ENCODE measurements around the gene OLFML2A.

OLFML2A gene

DNA sequence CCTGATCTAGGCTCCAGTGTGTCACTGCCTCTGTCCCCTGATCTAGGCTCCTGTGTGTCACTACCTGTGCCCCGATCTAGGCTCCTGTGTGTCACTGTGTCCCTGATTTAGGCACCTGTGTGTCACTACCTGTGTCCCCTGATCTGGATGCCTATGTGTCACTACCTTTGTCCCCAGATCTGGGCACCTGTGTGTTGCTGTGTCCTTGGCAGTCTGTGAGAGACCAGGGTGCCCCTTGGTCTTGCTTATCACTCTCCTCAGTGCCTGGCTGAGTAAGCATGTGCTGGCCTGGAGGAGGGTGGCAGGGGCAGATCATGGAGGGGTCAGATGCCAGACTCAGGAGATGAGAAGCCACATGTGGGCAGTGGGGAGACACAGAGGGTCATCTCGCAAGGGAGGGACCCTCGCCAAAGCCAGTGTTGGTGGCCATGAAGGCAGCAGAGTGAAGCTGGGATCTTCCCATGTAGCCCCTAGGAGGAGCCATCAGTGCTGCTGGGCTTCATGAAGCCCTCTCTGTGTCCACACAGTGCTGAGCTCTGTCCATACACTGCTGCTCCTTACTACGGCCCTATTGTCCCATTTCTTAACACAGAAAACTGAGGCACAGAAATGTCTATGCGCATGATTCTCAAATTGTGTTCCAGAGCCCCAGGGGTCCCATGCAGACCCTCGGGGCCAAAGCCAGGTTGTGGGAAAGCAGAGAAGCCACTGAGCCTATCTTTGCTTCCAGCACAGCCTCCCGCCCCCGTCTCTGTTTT lies 15.5 kb downstream of the OLFML2A start:
- DNase-seq (ENCODE audit: low spot score) = no peak
- TF ChIP-seq, protein P1, sequence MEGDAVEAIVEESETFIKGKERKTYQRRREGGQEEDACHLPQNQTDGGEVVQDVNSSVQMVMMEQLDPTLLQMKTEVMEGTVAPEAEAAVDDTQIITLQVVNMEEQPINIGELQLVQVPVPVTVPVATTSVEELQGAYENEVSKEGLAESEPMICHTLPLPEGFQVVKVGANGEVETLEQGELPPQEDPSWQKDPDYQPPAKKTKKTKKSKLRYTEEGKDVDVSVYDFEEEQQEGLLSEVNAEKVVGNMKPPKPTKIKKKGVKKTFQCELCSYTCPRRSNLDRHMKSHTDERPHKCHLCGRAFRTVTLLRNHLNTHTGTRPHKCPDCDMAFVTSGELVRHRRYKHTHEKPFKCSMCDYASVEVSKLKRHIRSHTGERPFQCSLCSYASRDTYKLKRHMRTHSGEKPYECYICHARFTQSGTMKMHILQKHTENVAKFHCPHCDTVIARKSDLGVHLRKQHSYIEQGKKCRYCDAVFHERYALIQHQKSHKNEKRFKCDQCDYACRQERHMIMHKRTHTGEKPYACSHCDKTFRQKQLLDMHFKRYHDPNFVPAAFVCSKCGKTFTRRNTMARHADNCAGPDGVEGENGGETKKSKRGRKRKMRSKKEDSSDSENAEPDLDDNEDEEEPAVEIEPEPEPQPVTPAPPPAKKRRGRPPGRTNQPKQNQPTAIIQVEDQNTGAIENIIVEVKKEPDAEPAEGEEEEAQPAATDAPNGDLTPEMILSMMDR (IDR thresholded peaks at IDR 0.05; ENCODE audit: extremely low read depth, missing control alignments) = no peak

DNA sequence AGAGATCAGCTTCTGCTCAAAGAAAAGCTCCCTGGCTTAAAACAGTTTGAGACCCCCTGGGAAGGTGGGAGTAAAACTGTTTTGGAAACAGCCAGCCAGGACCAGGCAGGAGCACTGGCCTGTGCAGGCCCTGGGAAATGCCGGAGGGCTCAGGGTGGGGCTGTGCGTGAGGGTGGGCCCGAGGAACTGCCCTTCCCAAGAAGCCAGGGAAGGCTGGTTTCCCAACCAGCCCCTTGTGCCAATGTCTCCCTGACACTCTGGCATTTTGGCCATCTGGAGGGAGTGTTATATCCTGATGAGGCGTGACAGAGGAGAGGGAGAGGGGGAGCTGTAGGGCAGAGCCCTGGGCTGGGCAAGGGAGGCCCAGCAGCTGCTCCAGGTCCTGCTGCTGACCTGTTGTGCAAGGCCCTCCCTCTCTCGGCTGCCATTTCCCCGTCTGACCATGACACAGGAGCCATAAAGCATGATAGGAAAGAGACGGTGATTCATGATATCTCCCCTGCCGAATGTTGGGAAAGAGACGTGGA lies 16.1 kb downstream of the OLFML2A start:
- no peak for DNase-seq (ENCODE audit: low spot score)
- TF ChIP-seq, protein P1 (IDR thresholded peaks at IDR 0.05; ENCODE audit: extremely low read depth, missing control alignments) = no peak

DNA sequence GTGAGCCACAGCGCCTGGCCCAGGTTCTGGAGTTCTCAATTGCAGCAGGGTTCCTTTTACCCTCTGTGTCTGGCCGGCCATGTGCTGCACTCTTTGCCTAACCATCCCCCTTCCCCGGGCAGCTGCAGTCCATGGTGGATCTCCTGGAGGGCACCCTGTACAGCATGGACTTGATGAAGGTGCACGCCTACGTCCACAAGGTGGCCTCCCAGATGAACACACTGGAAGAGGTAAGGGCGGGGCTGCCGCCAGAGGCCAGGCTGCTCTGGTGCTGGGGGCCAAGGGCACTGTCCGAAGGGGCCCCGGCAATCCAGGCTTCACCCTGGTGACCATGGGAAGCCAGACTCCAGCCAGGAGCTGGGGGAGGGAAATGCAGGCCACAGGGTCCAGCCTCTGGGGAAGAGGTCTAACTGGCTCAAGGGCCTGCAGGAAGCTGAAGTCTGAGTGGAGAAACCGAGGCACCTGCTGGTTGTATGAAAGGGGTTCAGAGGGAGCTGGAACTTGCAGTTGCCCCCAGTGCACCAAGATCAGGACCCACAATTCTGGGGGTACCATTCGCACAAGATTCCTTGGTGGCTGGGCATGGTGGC lies 18.1 kb downstream of the OLFML2A start:
- TF ChIP-seq, protein P1 (IDR thresholded peaks at IDR 0.05; ENCODE audit: extremely low read depth, missing control alignments) = no peak
- no peak for DNase-seq (ENCODE audit: low spot score)

DNA sequence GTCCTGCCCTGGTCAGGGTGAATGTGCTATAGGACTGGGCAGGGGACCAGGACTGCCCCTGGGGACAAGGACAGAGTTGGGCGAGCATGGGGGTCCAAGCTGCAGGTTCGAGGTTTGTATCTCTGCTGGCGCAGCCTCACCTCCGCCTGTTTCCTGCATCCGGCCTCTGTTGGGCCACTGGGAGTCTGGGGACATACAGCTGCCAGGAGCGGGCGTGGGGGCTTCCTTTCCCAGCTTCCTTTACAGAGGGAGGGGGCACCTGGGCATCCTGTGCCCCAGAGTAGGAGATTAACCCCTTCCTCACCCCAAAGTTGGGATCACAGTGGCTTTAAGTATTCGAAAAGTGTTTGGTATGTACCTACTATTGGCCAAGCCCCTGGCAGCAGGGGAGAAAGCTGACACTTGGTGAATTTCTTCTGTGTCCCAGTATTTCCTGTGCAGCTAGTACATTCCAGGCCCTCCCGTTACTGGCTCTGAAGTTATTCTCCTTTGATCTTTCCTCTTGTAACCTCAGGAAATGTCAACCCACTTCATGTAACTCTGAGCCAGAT lies 19.0 kb downstream of the OLFML2A start:
- TF ChIP-seq, protein P1 (IDR thresholded peaks at IDR 0.05; ENCODE audit: extremely low read depth, missing control alignments) = no peak
- no peak for DNase-seq (ENCODE audit: low spot score)

DNA sequence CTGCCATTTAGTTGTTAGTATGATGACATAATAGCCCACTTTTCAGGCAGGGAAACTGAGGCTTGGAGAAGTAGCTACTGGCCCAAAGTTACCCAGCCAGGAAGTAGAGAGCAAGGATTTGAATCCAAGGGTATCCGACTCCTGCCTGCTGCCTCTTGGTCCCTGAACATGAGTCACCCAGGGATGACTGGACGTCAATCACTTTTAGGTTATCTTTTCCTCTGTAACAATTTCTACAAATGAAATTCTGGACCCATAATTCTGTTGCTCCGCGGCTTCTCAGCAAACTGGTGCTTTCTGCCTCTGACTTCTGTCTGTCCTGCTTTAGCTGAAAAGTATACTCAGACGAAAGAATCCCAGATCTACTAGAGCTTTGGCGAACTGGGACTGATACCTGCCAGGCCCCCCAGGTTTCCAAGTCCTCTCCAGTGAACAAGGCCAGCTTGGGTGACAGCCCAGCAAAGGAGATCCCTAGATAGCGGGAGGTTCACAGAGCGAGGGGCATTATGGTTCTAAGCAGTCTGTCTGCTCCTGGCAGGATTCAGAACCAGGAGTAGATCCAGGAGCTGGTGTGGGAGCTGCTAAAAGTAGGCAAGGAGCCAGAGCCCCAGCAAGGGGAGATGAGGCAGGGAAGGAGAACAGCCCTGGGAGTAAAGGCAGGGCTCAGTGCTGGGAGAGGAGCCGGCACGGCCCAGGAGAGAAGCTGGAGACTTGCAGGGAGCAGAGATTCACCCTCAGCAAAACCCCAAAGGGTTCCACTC lies 20.6 kb downstream of the OLFML2A start:
- TF ChIP-seq, protein P1 (IDR thresholded peaks at IDR 0.05; ENCODE audit: extremely low read depth, missing control alignments) = no peak
- no peak for DNase-seq (ENCODE audit: low spot score)

DNA sequence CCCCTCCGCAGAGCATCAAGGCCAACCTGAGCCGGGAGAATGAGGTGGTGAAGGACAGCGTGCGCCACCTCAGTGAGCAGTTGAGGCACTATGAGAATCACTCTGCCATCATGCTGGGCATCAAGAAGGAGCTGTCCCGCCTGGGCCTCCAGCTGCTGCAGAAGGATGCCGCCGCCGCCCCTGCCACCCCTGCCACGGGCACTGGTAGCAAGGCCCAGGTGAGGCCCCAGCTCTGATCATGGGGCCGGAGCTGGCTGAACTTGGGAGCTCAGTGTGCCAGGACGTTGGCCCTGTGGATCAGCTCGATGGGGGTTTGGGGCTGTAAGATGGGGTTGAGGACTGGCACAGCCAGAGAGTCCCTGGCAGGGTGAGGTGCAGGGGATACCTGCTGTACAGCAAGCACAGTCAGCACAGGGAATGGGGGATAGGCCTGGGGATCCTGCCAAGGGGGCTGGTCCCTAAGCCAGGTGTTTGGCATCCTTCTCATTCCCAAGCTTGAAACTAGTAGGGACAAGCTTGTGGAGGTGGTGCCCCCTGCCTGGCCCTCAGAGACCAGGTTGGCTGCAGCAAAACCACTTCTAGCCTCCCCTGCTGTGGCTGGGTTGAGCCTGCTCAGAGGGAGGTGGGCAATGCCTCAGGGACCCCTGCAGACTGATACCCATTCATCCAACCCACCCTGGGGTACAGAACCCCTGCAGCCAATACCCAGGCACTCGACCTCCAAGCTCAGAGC lies 22.5 kb downstream of the OLFML2A start:
- TF ChIP-seq, protein P1 (IDR thresholded peaks at IDR 0.05; ENCODE audit: extremely low read depth, missing control alignments) = no peak
- no peak for DNase-seq (ENCODE audit: low spot score)

Data from GM20000 (cell line).